Neural crest cell (in vitro differentiated cells): Measurements from ENCODE around the gene FHIT. TPM values are rescaled to one million over a fixed set of nuclear protein-coding genes. Genes with fewer than 3 reads are reported as not detected.

Experiments used
- DNase-seq: peaks from one replicate; pipeline ENCODE4 v3.0.0; 2021; ENCODE audit warnings: low read depth, mixed read lengths, low spot score
- H3K27ac Mint-ChIP-seq: one replicate; pipeline ENCODE4 v1.8.0; 2021; ENCODE audit warnings: mild to moderate bottlenecking, mixed read lengths; ENCODE audit not compliant: unreplicated experiment
- H3K27me3 Mint-ChIP-seq: 2 replicates; pipeline ENCODE4 v1.8.0; 2021; ENCODE audit warnings: low read depth, mild to moderate bottlenecking, mixed read lengths
- H3K36me3 Mint-ChIP-seq: 2 replicates; pipeline ENCODE4 v1.8.0; 2021; ENCODE audit warnings: low read depth, mild to moderate bottlenecking, mixed read lengths
- H3K4me1 Mint-ChIP-seq: 2 replicates; pipeline ENCODE4 v1.8.0; 2021; ENCODE audit warnings: mixed read lengths
- H3K4me3 Mint-ChIP-seq: one replicate; pipeline ENCODE4 v1.8.0; 2021; ENCODE audit warnings: mild to moderate bottlenecking, mixed read lengths
- H3K9me3 Mint-ChIP-seq: 2 replicates; pipeline ENCODE4 v1.8.0; 2021; ENCODE audit warnings: mixed read lengths
- total RNA-seq: library from RNA; stranded (reverse); gene quantifications from 2 replicates; pipeline ENCODE4 v1.2.1, GENCODE V29; 2021
- TF ChIP-seq, protein P1 (sequence below): fragments of 200-600 bp; sonication (generic); conservative IDR thresholded peaks from 2 replicates; pipeline ENCODE4 v1.5.0; 2021; ENCODE audit warnings: antibody characterized with exemption, mild to moderate bottlenecking

The FHIT gene
- total RNA-seq, 1 donor from 2014 or later: 5.2 TPM

DNA sequence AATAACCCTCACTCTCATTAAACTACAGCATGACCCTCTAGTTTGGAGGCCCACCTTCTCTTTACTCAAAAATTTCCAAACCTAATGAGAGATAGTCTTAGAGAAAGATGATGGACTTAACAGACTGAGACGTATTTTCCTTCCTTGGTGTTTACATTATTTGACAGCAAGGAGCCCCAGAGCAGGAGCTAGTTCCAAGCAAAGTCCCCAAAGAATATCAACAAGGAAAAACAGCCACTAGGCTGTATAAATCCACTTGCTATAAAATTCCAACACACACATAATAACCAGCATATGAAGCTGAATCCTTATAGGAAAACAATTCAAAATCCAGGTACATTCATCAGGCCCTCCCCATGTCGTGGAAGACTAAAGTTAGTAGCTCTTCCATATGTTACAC lies 660.0 kb downstream of the FHIT start:
- no peaks in the 10 kb centered on the region for H3K36me3 Mint-ChIP-seq

DNA sequence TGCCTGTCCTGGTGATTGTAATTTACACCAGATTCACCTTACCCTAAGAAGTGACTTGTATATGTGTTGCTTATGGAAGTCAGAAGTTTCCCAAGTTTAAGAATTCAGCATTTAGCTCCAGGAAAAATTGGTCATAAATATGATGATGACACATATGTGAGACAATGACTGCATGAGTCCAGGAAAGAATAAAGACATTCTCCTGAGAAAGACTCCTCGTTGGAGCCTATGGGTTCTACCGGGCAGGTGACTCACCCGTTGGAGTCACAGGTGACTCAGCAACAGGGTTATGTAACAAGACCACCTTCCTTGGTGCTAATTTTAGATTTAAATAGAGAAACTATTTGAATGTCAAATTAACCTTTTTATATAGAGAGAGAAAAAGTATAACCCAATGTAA lies 662.4 kb downstream of the FHIT start:
- no peak overlapping the region for H3K4me3 Mint-ChIP-seq
- H3K9me3 Mint-ChIP-seq: peaks cover 7% of the 10 kb centered on the region

More for the DNA sequence above, 660.0 kb downstream of the FHIT start:
- Mint-ChIP-seq H3K4me3 (no peak overlapping the region), H3K9me3 (peaks cover 6% of the 10 kb centered on the region), H3K27ac (no peak overlapping the region), H3K4me1 (no peaks in the 10 kb centered on the region), H3K27me3 (no peaks in the 10 kb centered on the region)
- TF ChIP-seq, protein P1, sequence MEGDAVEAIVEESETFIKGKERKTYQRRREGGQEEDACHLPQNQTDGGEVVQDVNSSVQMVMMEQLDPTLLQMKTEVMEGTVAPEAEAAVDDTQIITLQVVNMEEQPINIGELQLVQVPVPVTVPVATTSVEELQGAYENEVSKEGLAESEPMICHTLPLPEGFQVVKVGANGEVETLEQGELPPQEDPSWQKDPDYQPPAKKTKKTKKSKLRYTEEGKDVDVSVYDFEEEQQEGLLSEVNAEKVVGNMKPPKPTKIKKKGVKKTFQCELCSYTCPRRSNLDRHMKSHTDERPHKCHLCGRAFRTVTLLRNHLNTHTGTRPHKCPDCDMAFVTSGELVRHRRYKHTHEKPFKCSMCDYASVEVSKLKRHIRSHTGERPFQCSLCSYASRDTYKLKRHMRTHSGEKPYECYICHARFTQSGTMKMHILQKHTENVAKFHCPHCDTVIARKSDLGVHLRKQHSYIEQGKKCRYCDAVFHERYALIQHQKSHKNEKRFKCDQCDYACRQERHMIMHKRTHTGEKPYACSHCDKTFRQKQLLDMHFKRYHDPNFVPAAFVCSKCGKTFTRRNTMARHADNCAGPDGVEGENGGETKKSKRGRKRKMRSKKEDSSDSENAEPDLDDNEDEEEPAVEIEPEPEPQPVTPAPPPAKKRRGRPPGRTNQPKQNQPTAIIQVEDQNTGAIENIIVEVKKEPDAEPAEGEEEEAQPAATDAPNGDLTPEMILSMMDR: no peak
- DNase-seq: no peak

DNA sequence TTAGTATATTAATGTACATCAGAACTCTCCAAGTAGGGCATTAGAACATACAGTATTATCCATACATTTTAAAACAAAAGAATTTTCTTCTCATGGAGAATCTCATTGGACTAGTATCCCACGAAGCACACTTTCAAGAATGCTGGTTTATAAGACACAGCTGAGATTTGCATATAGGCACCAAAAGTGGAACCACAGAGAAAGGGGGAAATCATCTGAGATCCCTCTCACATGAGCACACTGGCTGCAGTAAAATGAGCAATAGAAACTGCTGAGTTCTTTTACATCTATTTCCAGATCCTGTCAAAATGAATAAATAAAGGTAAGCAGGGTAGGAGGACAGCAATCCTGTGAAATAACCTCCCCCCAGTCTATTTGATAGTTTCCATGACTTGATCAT lies 665.3 kb downstream of the FHIT start:
- DNase-seq: no peak
- Mint-ChIP-seq H3K9me3 (peaks cover 7% of the 10 kb centered on the region), H3K36me3 (no peaks in the 10 kb centered on the region), H3K27me3 (no peaks in the 10 kb centered on the region), H3K4me1 (no peaks in the 10 kb centered on the region), H3K27ac (no peak overlapping the region), H3K4me3 (no peak overlapping the region)
- TF ChIP-seq, protein P1: no peak

More for the DNA sequence above, 662.4 kb downstream of the FHIT start:
- no peak for DNase-seq
- TF ChIP-seq, protein P1: no peak
- Mint-ChIP-seq H3K27ac (no peak overlapping the region), H3K36me3 (no peaks in the 10 kb centered on the region), H3K4me1 (no peaks in the 10 kb centered on the region), H3K27me3 (no peaks in the 10 kb centered on the region)

DNA sequence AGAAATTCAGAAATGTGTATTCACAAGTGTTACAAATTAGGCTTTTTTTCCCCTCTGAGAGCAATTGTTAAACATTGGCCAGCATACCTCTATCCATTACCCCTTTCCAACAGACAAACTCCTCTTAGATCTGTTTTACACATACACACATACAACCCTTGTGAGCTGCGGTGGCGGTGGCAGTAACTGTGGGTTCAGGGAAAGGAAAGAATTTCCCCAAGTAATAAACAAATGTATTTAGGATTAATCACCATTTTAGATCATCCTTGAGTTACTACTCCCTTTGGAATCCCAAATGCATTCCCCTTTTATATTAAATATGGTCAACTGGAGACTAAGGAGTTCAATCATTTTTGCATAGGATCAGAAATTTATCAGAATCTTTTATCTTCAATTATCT lies 667.0 kb downstream of the FHIT start:
- no peaks in the 10 kb centered on the region for H3K36me3 Mint-ChIP-seq
- no peak overlapping the region for H3K27ac Mint-ChIP-seq
- H3K9me3 Mint-ChIP-seq: peaks cover 7% of the 10 kb centered on the region
- H3K27me3 Mint-ChIP-seq: no peaks in the 10 kb centered on the region
- no peak for DNase-seq
- H3K4me1 Mint-ChIP-seq: no peaks in the 10 kb centered on the region
- H3K4me3 Mint-ChIP-seq: no peak overlapping the region
- TF ChIP-seq, protein P1: no peak

DNA sequence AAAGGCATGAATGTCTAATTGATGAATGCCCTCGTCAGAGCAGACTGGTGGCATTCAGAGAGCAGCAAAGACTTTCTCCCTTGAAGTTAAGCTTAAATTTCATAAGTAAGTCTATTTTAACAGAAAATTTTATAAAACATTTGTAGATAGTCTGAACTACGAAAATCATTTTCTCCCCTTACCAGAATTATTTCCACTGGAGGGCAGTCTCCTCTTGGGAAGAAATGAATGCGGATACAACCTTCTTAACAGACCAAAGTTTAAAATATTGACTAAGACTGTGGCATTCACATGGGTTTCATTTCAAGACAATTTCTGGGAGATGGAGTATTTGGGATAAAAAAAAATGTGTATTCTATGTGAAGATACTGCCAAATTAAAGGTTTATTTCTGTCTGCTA lies 669.0 kb downstream of the FHIT start:
- Mint-ChIP-seq H3K9me3 (peaks cover 7% of the 10 kb centered on the region), H3K4me3 (no peak overlapping the region), H3K36me3 (no peaks in the 10 kb centered on the region), H3K27ac (no peak overlapping the region), H3K27me3 (no peaks in the 10 kb centered on the region), H3K4me1 (no peaks in the 10 kb centered on the region)
- DNase-seq: no peak
- TF ChIP-seq, protein P1: peak; percentile 57

DNA sequence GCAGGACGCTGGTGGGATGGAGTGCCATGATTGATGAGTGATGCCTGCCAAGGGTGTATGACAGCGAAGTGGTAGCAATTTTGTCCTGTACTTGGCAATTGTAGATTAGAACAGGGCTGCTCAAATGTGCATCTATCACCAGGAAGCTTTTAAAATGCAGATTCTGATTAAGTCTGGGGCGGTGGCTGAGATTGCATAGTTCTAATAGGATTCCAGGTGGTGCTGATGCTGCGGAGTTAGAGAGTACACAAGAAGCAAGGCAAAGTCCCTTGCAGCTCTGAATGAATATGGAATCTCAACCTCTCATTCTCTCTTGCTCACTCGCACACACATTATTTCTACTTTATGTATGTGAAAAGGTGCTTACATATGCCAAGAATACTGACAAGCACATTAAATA lies 670.4 kb downstream of the FHIT start:
- H3K36me3 Mint-ChIP-seq: no peaks in the 10 kb centered on the region
- no peak overlapping the region for H3K27ac Mint-ChIP-seq
- no peaks in the 10 kb centered on the region for H3K4me1 Mint-ChIP-seq
- TF ChIP-seq, protein P1: no peak
- H3K27me3 Mint-ChIP-seq: no peaks in the 10 kb centered on the region
- no peaks in the 10 kb centered on the region for H3K9me3 Mint-ChIP-seq
- no peak overlapping the region for H3K4me3 Mint-ChIP-seq
- no peak for DNase-seq
